ENCODE measurements around the gene SLC2A11.

DNA sequence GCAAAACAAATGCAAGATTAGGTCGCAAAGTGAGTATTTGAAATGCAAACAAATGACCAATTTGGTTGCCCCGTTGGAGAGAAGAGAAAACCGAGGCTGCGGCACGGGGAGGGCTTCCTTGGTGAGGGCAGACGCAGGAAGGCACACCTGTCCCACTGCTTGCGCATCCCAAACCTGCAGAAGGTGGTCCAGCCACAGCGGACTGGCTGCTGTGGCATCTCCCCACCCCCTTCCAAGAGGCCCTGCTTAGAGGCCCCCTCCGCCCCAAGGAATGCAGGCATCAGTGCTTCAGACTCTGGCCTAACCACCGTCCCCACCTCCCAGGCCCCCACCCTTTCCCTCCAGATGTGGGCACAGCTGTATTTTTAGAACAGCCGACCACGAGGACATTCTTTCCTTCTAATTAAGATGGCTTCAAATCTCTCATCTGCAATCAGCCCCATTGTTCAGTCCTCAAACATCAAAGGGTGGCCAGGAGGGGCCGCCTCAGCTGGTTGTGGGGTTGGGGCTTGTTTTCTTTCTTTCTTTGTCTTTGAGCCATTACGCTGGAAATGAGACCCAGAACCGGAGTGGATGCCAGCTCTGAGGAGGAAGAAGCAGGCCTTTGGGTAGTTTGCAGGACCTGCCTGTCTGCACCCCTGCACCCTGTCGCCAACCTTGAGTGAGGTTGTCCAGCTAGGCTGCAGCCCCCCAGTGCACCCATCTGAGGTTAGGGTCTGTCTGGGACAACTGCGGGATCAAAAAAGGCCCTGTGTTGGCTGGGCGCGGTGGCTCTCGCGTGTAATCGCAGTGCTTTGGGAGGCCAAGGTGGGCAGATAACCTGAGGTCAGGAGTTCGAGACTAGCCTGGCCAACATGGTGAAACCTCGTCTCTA lies 9.4 kb upstream of the SLC2A11 start:
- TF ChIP-seq, protein P1, sequence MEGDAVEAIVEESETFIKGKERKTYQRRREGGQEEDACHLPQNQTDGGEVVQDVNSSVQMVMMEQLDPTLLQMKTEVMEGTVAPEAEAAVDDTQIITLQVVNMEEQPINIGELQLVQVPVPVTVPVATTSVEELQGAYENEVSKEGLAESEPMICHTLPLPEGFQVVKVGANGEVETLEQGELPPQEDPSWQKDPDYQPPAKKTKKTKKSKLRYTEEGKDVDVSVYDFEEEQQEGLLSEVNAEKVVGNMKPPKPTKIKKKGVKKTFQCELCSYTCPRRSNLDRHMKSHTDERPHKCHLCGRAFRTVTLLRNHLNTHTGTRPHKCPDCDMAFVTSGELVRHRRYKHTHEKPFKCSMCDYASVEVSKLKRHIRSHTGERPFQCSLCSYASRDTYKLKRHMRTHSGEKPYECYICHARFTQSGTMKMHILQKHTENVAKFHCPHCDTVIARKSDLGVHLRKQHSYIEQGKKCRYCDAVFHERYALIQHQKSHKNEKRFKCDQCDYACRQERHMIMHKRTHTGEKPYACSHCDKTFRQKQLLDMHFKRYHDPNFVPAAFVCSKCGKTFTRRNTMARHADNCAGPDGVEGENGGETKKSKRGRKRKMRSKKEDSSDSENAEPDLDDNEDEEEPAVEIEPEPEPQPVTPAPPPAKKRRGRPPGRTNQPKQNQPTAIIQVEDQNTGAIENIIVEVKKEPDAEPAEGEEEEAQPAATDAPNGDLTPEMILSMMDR (IDR thresholded peaks at IDR 0.05; ENCODE audit: low read depth, low read length) = no peak
- TF ChIP-seq POLR2A (IDR thresholded peaks at IDR 0.05; ENCODE audit: extremely low read depth, insufficient read length) = no peak
- no peak for TF ChIP-seq MYC (IDR thresholded peaks at IDR 0.05; ENCODE audit: low read depth, low read length)

Data from NB4 (cell line).